ENCODE results near the gene MORC4. TPM values are rescaled to one million over a fixed set of nuclear protein-coding genes. Genes with fewer than 3 reads are reported as not detected.

The MORC4 gene
- total RNA-seq, 1 donor from 2014 or later, result 23.5 TPM

- no peak for DNase-seq (ENCODE audit: extremely low spot score, unreplicated experiment)
- H3K36me3 Mint-ChIP-seq (ENCODE audit: unreplicated experiment), result peaks cover 10% of the 10 kb centered on the region
- peaks cover 6% of the 10 kb centered on the region for H3K4me1 Mint-ChIP-seq (ENCODE audit: unreplicated experiment)
- no peaks in the 10 kb centered on the region for H3K27me3 Mint-ChIP-seq (ENCODE audit: unreplicated experiment)
- no peak for TF ChIP-seq CTCF (IDR thresholded peaks at IDR 0.05)
- no peak overlapping the region for H3K27ac Mint-ChIP-seq (ENCODE audit: unreplicated experiment)
- H3K9me3 Mint-ChIP-seq (ENCODE audit: unreplicated experiment), result no peaks in the 10 kb centered on the region
- H3K4me3 Mint-ChIP-seq (ENCODE audit: unreplicated experiment), result no peak overlapping the region
Measured at GRCh38 chrX:106939566-106939965, 60.4 kb downstream of the MORC4 start.

GRCh38 chrX:106936246-106936645, 63.8 kb downstream of the MORC4 start:
- TF ChIP-seq CTCF (IDR thresholded peaks at IDR 0.05), result no peak
- Mint-ChIP-seq H3K4me3 (ENCODE audit: unreplicated experiment) (no peak overlapping the region), H3K27me3 (ENCODE audit: unreplicated experiment) (no peaks in the 10 kb centered on the region), H3K9me3 (ENCODE audit: unreplicated experiment) (no peaks in the 10 kb centered on the region), H3K4me1 (ENCODE audit: unreplicated experiment) (peaks cover 13% of the 10 kb centered on the region), H3K36me3 (ENCODE audit: unreplicated experiment) (peaks cover 2% of the 10 kb centered on the region), H3K27ac (ENCODE audit: unreplicated experiment) (no peak overlapping the region)
- DNase-seq (ENCODE audit: extremely low spot score, unreplicated experiment), result no peak

GRCh38 chrX:106935175-106935574, 64.8 kb downstream of the MORC4 start:
- Mint-ChIP-seq H3K27ac (ENCODE audit: unreplicated experiment) (no peak overlapping the region), H3K4me3 (ENCODE audit: unreplicated experiment) (no peak overlapping the region), H3K27me3 (ENCODE audit: unreplicated experiment) (no peaks in the 10 kb centered on the region), H3K36me3 (ENCODE audit: unreplicated experiment) (no peaks in the 10 kb centered on the region), H3K9me3 (ENCODE audit: unreplicated experiment) (no peaks in the 10 kb centered on the region), H3K4me1 (ENCODE audit: unreplicated experiment) (peaks cover 13% of the 10 kb centered on the region)
- no peak for DNase-seq (ENCODE audit: extremely low spot score, unreplicated experiment)
- no peak for TF ChIP-seq CTCF (IDR thresholded peaks at IDR 0.05)

GRCh38 chrX:106933538-106933961, 66.5 kb downstream of the MORC4 start:
- TF ChIP-seq CTCF (IDR thresholded peaks at IDR 0.05), result no peak
- H3K27ac Mint-ChIP-seq (ENCODE audit: unreplicated experiment), result no peak overlapping the region
- no peaks in the 10 kb centered on the region for H3K27me3 Mint-ChIP-seq (ENCODE audit: unreplicated experiment)
- peaks cover 13% of the 10 kb centered on the region for H3K4me1 Mint-ChIP-seq (ENCODE audit: unreplicated experiment)
- H3K36me3 Mint-ChIP-seq (ENCODE audit: unreplicated experiment), result no peaks in the 10 kb centered on the region
- no peak overlapping the region for H3K4me3 Mint-ChIP-seq (ENCODE audit: unreplicated experiment)
- no peak for DNase-seq (ENCODE audit: extremely low spot score, unreplicated experiment)
- no peaks in the 10 kb centered on the region for H3K9me3 Mint-ChIP-seq (ENCODE audit: unreplicated experiment)

- Mint-ChIP-seq H3K4me1 (ENCODE audit: unreplicated experiment) (peaks cover 13% of the 10 kb centered on the region), H3K27me3 (ENCODE audit: unreplicated experiment) (no peaks in the 10 kb centered on the region), H3K4me3 (ENCODE audit: unreplicated experiment) (no peak overlapping the region), H3K9me3 (ENCODE audit: unreplicated experiment) (no peaks in the 10 kb centered on the region), H3K36me3 (ENCODE audit: unreplicated experiment) (no peaks in the 10 kb centered on the region), H3K27ac (ENCODE audit: unreplicated experiment) (no peak overlapping the region)
- no peak for DNase-seq (ENCODE audit: extremely low spot score, unreplicated experiment)
- TF ChIP-seq CTCF (IDR thresholded peaks at IDR 0.05), result no peak
Measured at GRCh38 chrX:106932960-106933537, 67.0 kb downstream of the MORC4 start.

All from osteocyte (in vitro differentiated cells).